Mesendoderm (in vitro differentiated cells): ENCODE results near the gene TSKU.

ENCODE experiments used
- DNase-seq: peaks from one replicate; pipeline ENCODE4 v3.0.0; 2013
- H2AK5ac ChIP-seq: 2 replicates; pipeline ENCODE4 v1.6.1; 2013; ENCODE audit warnings: low read length, inconsistent platforms
- H2BK120ac ChIP-seq: 2 replicates; pipeline ENCODE4 v1.6.1; 2013; ENCODE audit warnings: low read depth, mild to moderate bottlenecking, low read length, moderate library complexity, mixed read lengths
- H2BK15ac ChIP-seq: replicated peaks from 2 replicates; pipeline ENCODE4 v1.6.1; 2013; ENCODE audit warnings: low read depth, mild to moderate bottlenecking, moderate library complexity
- H2BK5ac ChIP-seq: 2 replicates; pipeline ENCODE4 v1.6.1; 2013; ENCODE audit warnings: low read length, inconsistent platforms
- H3K18ac ChIP-seq: 2 replicates; pipeline ENCODE4 v1.6.1; 2013; ENCODE audit warnings: mild to moderate bottlenecking, low read length, mixed read lengths
- H3K23ac ChIP-seq: one replicate; pipeline ENCODE4 v1.6.1; 2013; ENCODE audit warnings: low read length
- H3K27ac ChIP-seq: 2 replicates; pipeline ENCODE4 v1.5.1; 2013; ENCODE audit warnings: low read depth, mild to moderate bottlenecking, inconsistent platforms, low read length, moderate library complexity
- H3K27me3 ChIP-seq: 2 replicates; pipeline ENCODE4 v1.6.1; 2013; ENCODE audit warnings: low read length, control low read depth, mild to moderate bottlenecking, inconsistent platforms; ENCODE audit not compliant: insufficient read depth, poor library complexity
- H3K36me3 ChIP-seq: 2 replicates; pipeline ENCODE4 v1.6.1; 2013; ENCODE audit warnings: low read length, inconsistent platforms; ENCODE audit not compliant: control insufficient read depth, insufficient read depth
- H3K4ac ChIP-seq: one replicate; pipeline ENCODE4 v1.6.1; 2013; ENCODE audit warnings: low read depth, mild to moderate bottlenecking, low read length, moderate library complexity
- H3K4me1 ChIP-seq: 2 replicates; pipeline ENCODE4 v1.6.1; 2013; ENCODE audit warnings: low read depth, low read length, inconsistent platforms; ENCODE audit not compliant: control insufficient read depth
- H3K4me2 ChIP-seq: 2 replicates; pipeline ENCODE4 v1.6.1; 2013; ENCODE audit warnings: low read length
- H3K4me3 ChIP-seq: 2 replicates; pipeline ENCODE4 v1.5.1; 2013; ENCODE audit warnings: mild to moderate bottlenecking, low read length
- H3K56ac ChIP-seq: one replicate; pipeline ENCODE4 v1.6.1; 2013; ENCODE audit warnings: low read length
- H3K79me1 ChIP-seq: 2 replicates; pipeline ENCODE4 v1.6.1; 2013; ENCODE audit warnings: low read length, inconsistent platforms
- H3K79me2 ChIP-seq: 2 replicates; pipeline ENCODE4 v1.6.1; 2013; ENCODE audit warnings: mild to moderate bottlenecking, low read length; ENCODE audit not compliant: control insufficient read depth, insufficient read depth
- H3K9ac ChIP-seq: 2 replicates; pipeline ENCODE4 v1.6.1; 2013; ENCODE audit warnings: low read length, inconsistent platforms
- H4K5ac ChIP-seq: one replicate; pipeline ENCODE4 v1.6.1; 2013; ENCODE audit warnings: low read length
- H4K8ac ChIP-seq: one replicate; pipeline ENCODE4 v1.6.1; 2013; ENCODE audit warnings: low read depth, mild to moderate bottlenecking, control low read depth, low read length, moderate library complexity
- WGBS: extraction: QIAGEN DNeasy Blood & Tissue Kit; methylation state at CpG from one replicate; pipeline ENCODE4 v1.1.7; 2013; ENCODE audit warnings: low lambda C conversion rate, missing lambda C conversion rate; ENCODE audit not compliant: insufficient coverage; ENCODE audit errors: extremely low coverage; 5-methylcytosine and 5-hydroxymethylcytosine counted together

Gene TSKU

GRCh38 chr11:76832361-76832760, 49.2 kb downstream of the TSKU start:
- H3K79me2 ChIP-seq: no peaks in the 10 kb centered on the region
- no peak overlapping the region for H3K4me3 ChIP-seq
- H3K79me1 ChIP-seq: no peaks in the 10 kb centered on the region
- H4K5ac ChIP-seq: no peak overlapping the region
- H3K4ac ChIP-seq: no peak overlapping the region
- H3K9ac ChIP-seq: no peak overlapping the region
- H3K27ac ChIP-seq: no peak overlapping the region
- no peaks in the 10 kb centered on the region for H3K27me3 ChIP-seq
- no peak overlapping the region for H2BK120ac ChIP-seq
- no peak overlapping the region for H3K56ac ChIP-seq
- peaks cover 3% of the 10 kb centered on the region for H3K4me1 ChIP-seq
- H3K4me2 ChIP-seq: no peak overlapping the region
- H3K23ac ChIP-seq: no peak overlapping the region
- no peak for DNase-seq
- H2AK5ac ChIP-seq: no peak overlapping the region
- no peak overlapping the region for H2BK15ac ChIP-seq
- no peak overlapping the region for H4K8ac ChIP-seq
- no peaks in the 10 kb centered on the region for H3K36me3 ChIP-seq
- H3K18ac ChIP-seq: no peak overlapping the region
- H2BK5ac ChIP-seq: no peak overlapping the region

GRCh38 chr11:76834151-76834550, 51.0 kb downstream of the TSKU start:
- no peak overlapping the region for H3K4me2 ChIP-seq
- H2BK5ac ChIP-seq: no peak overlapping the region
- H3K4me3 ChIP-seq: no peak overlapping the region
- no peak overlapping the region for H2BK15ac ChIP-seq
- H3K18ac ChIP-seq: no peak overlapping the region
- H3K36me3 ChIP-seq: no peaks in the 10 kb centered on the region
- no peak overlapping the region for H3K9ac ChIP-seq
- DNase-seq: no peak
- no peaks in the 10 kb centered on the region for H3K79me1 ChIP-seq
- no peaks in the 10 kb centered on the region for H3K79me2 ChIP-seq
- no CpG with 5 or more reads among the region's 3 CpGs for WGBS
- H4K5ac ChIP-seq: no peak overlapping the region
- H3K56ac ChIP-seq: no peak overlapping the region
- H3K4ac ChIP-seq: no peak overlapping the region
- H2BK120ac ChIP-seq: no peak overlapping the region
- H4K8ac ChIP-seq: no peak overlapping the region
- H3K23ac ChIP-seq: no peak overlapping the region
- H3K27me3 ChIP-seq: no peaks in the 10 kb centered on the region
- no peak overlapping the region for H3K27ac ChIP-seq
- no peak overlapping the region for H2AK5ac ChIP-seq
- H3K4me1 ChIP-seq: peaks cover 12% of the 10 kb centered on the region

GRCh38 chr11:76835036-76835435, 51.9 kb downstream of the TSKU start:
- Histone ChIP-seq H3K4me2 (no peak overlapping the region), H4K5ac (no peak overlapping the region), H3K18ac (no peak overlapping the region), H3K4me1 (peaks cover 12% of the 10 kb centered on the region), H2AK5ac (no peak overlapping the region), H3K79me2 (no peaks in the 10 kb centered on the region), H3K9ac (no peak overlapping the region), H2BK120ac (no peak overlapping the region), H3K79me1 (no peaks in the 10 kb centered on the region), H3K36me3 (no peaks in the 10 kb centered on the region), H2BK15ac (no peak overlapping the region), H3K56ac (no peak overlapping the region), H3K4me3 (no peak overlapping the region), H2BK5ac (no peak overlapping the region), H3K4ac (no peak overlapping the region), H3K23ac (no peak overlapping the region), H4K8ac (no peak overlapping the region), H3K27ac (no peak overlapping the region), H3K27me3 (no peaks in the 10 kb centered on the region)
- no CpG with 5 or more reads among the region's 2 CpGs for WGBS
- DNase-seq: no peak

- DNase-seq: no peak
- Histone ChIP-seq H3K27ac (no peak overlapping the region), H3K79me2 (no peaks in the 10 kb centered on the region), H2BK120ac (no peak overlapping the region), H3K4me3 (no peak overlapping the region), H3K18ac (no peak overlapping the region), H3K4me1 (peaks cover 10% of the 10 kb centered on the region), H3K4ac (no peak overlapping the region), H3K9ac (no peak overlapping the region), H2AK5ac (no peak overlapping the region), H2BK5ac (no peak overlapping the region), H3K27me3 (no peaks in the 10 kb centered on the region), H3K23ac (no peak overlapping the region), H3K36me3 (no peaks in the 10 kb centered on the region), H3K56ac (no peak overlapping the region), H4K8ac (no peak overlapping the region), H3K4me2 (no peak overlapping the region), H4K5ac (no peak overlapping the region), H2BK15ac (no peak overlapping the region), H3K79me1 (no peaks in the 10 kb centered on the region)
- WGBS: no CpG with 5 or more reads among the region's 5 CpGs
These were observed 52.9 kb downstream of the TSKU start for GRCh38 chr11:76835928-76836612.

GRCh38 chr11:76836613-76837291, 53.6 kb downstream of the TSKU start:
- Histone ChIP-seq H3K4me2 (no peak overlapping the region), H4K8ac (no peak overlapping the region), H2BK120ac (no peak overlapping the region), H3K4me1 (peaks cover 9% of the 10 kb centered on the region), H3K27me3 (no peaks in the 10 kb centered on the region), H3K4me3 (no peak overlapping the region), H2BK5ac (no peak overlapping the region), H3K79me2 (no peaks in the 10 kb centered on the region), H3K36me3 (no peaks in the 10 kb centered on the region), H4K5ac (no peak overlapping the region), H3K79me1 (no peaks in the 10 kb centered on the region), H2AK5ac (peak overlapping the region; percentile 86), H3K4ac (no peak overlapping the region), H3K23ac (no peak overlapping the region), H3K9ac (no peak overlapping the region), H2BK15ac (no peak overlapping the region), H3K18ac (no peak overlapping the region), H3K56ac (peak overlapping the region; percentile 9), H3K27ac (no peak overlapping the region)
- no peak for DNase-seq
- no CpG with 5 or more reads among the region's 11 CpGs for WGBS
